ENCODE measurements around the gene RHBDF2. TPM values are rescaled to one million over a fixed set of nuclear protein-coding genes. Genes with fewer than 3 reads are reported as not detected.

Gene RHBDF2
- polyA plus RNA-seq, 3 donors, result 14.1 to 20.8 (median 19.8) TPM

DNA sequence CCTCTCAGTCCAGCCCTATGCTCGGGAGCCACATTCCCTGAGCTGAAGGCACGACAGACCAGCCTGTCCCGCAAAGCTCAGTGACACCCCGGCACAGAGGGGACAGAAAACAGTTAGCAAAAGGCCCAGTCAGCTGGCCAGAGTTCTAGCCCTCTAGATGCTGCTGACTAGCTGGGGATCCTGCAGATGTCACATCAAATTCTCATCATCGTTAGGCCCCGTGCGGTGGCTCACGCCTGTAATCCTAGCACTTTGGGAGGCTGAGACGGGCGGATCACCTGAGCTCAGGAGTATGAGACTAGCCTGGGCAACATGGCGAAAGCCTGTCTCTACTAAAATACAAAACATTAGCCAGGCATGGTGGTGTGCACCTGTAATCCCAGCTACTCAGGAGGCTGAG lies 65.5 kb downstream of the RHBDF2 start:
- WGBS, 3 donors, result 96 to 97% (median 96%) methylated on average over 11 of the region's 11 CpGs
- no peak overlapping the region for H3K27ac ChIP-seq (ENCODE audit: low read depth, low read length)

DNA sequence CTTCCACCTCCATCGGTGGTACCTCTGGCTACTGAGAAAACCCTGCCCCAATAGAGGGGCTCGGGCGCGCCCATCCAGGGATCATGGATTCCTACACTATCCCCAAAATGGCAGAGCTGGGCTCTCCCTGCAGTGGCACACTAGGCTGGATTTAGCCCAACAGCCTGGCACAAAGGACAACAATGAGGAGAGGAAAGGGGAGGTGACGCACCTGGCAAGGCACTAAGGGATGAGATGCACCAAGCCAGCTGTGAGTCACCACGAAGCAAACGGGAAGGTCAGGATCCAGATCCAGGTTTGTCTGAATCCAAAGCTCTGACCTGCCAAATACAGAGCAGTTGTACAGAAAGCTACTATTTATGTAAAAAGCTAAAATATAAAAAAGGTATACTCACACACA lies 66.4 kb downstream of the RHBDF2 start:
- WGBS, 3 donors, result 77 to 89% (median 88%) methylated on average over 7 of the region's 7 CpGs
- no peak overlapping the region for H3K27ac ChIP-seq (ENCODE audit: low read depth, low read length)

DNA sequence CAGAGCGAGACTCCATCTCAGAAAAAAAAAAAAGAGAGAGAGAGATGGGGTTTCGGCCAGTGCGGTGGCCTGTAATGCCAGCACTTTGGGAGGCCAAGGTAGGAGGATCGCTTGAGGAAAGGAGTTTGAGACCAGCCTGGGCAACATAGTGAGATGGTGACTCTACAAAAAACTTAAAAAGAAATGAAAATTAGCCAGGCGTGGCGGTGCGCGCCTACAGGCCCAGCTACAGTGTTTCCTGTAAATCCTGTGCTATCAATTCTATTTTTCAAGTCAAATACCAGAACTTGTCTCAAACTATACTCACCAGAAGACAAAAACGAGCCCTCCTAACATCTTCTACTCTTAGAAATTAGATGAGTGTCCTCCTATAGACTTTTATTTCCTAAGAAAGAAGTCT lies 67.5 kb downstream of the RHBDF2 start:
- no peak overlapping the region for H3K27ac ChIP-seq (ENCODE audit: low read depth, low read length)
- 94 to 97% (median 95%) methylated on average over 9 of the region's 9 CpGs for WGBS, 3 donors

DNA sequence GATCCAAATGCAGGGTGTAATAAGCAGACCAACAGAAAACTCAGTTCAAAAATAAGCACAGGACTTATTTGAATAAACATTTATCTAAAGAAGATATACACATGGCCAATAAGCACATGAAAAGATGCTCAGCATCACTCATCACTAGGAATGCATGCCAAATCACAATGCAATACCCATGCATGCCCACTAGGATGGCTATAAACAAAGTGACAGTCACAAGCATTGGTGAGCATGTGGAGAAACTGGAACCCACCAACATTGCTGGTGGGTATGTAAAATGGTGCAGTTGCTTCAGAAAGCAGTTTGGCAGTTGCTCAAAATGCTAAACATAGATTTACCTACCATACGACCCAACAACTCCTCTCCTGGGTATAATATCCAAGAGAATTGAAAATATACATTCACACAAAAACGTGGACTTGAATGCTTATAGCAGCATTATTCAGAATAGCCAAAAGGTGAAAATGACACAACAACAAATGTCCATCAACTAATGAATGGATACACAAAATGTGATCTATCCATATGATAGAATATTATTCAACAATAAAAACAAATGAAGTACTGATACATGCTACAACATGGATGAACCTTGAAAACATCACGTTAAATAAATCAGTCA lies 68.4 kb downstream of the RHBDF2 start:
- WGBS, 3 donors, result 79 to 83% (median 82%) methylated on average over 3 of the region's 3 CpGs
- no peak overlapping the region for H3K27ac ChIP-seq (ENCODE audit: low read depth, low read length)

DNA sequence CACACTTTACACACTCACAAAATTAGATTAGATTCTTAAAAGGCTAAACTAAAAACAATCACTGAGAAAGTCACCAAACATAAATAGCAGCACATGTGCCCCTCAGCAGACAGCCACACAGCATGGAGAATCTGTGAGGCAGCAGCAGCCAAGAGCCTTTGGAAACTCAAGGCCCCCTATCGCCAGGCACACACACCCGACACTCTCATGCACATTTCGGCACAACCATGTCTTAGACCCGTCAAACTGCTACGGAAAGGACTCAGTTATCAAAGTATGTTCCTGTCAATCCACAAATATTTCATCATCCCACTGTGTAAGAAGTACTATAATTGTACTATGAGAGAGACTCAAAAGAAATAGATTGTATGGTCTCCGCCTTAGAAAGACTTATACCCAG lies 69.2 kb downstream of the RHBDF2 start:
- H3K27ac ChIP-seq (ENCODE audit: low read depth, low read length), result no peak overlapping the region
- WGBS, 3 donors, result 75 to 96% (median 88%) methylated on average over 6 of the region's 6 CpGs

DNA sequence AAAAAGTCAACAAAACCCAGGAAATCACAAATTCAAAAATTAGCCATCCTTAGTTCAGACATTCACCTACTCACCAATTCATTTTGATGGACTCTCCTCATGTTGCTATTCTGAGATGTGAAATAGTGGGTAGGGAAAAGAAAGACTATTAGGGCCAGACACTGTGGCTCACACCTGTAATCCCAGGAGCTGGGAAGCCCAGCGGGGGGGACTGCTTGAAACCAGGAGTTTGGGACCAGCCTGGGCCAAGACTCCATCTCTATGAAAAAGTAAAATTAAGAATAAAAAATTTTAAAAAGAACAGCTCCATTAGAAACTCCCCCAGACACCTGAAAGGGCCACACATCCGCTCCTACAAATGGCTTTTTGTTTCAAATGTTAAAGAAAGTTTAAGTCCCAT lies 69.7 kb downstream of the RHBDF2 start:
- WGBS, 3 donors, result 89 to 95% (median 91%) methylated on average over 2 of the region's 2 CpGs
- H3K27ac ChIP-seq (ENCODE audit: low read depth, low read length), result no peak overlapping the region

DNA sequence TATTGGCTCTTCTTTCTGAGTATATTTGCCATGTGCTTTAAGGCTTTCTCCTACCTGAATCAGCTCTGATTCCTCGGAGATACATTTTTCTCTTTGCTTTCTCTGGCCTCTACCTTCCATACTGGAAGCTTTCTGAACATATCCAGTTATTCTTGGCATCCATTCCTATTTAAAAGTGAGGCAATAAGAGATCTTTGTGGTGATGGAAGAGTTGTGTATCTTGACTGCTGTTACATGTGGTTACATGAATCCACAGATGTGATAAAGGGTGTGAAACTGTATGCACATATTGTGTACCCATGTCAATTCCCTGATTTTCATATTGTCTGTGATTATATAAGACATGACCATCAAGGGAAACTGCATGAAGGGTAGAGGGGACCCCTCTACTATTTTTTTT lies 72.7 kb downstream of the RHBDF2 start:
- WGBS, 3 donors, result 100% methylated on average over 1 of the region's 1 CpG

DNA sequence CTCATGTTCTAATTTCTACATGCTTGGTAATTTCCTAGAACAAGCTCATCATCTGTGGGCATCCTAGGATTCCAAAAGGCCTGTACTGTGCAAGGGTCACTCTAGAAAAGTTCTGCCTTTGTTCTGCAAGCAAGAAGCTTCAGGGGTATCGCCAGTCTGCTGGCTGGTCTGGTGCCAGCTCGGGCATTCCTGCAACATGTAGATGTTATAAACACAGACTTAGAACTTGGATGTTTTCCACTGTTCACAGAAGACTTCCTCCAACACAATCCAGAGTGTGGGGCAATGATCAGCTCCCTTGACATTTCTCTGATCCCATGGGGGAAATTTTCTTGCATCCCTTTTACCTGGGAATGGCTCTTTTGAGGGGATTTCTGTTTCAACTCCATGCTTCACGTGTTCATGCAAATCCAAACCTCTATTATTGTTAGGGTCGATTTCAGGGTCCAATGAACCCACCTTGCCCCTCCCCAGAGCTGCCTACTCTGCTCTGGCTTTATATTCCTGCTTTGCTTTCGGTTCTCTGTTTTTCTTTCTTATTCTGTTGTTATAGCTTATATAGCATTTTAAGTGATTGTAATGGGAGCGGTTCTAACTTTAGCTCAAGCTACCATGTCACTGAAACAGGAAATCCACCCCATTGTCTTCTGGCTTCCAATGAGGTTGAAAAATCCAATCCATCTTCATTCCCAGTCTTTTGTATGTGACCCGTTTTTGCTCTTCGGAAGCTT lies 73.6 kb downstream of the RHBDF2 start:
- no peak overlapping the region for H3K27ac ChIP-seq (ENCODE audit: low read depth, low read length)
- WGBS, 3 donors, result 65 to 79% (median 70%) methylated on average over 8 of the region's 8 CpGs

More for the DNA sequence above, 72.7 kb downstream of the RHBDF2 start:
- H3K27ac ChIP-seq (ENCODE audit: low read depth, low read length), result no peak overlapping the region

DNA sequence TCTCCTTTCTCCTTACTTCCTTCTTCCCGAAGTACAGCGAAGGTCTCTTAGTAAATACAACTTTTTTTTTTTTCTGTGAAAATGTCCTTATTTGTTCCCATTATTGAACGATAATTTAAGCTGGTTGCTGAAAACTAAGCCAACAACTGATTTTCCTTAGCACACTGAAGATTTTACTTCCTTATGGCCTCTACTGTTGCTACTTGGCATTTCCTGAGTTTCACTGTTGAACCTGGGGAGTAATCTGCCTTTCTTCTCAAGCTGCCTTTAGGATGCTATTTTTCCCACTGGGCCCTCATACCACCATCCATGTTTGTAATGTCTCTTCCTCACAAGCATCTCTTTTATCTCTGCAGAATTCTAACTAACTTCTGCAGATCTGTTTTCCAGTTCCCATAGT lies 74.4 kb downstream of the RHBDF2 start:
- 79 to 99% (median 82%) methylated on average over 3 of the region's 3 CpGs for WGBS, 3 donors
- H3K27ac ChIP-seq (ENCODE audit: low read depth, low read length), result no peak overlapping the region

DNA sequence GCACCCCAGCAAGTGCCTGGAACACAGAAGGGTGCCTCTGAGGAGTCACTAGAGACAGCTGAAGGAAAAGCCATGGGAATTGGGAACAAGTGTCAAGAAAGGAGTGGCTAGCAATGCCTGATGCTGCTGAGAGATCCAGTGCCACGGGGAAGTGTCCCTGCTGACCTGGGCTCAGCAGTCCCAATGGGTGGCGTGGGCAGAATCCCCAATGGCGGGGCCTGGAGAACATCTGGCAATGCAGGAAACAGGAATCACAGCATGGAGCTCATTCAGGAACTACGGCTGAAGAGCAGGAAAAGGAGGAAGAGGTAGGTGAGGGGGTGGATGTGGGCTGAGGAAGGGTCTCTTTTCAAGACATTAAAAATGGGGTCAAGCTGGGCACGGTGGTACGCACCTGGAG lies 78.4 kb downstream of the RHBDF2 start:
- H3K27ac ChIP-seq (ENCODE audit: low read depth, low read length), result no peak overlapping the region
- 80 to 88% (median 81%) methylated on average over 6 of the region's 6 CpGs for WGBS, 3 donors

DNA sequence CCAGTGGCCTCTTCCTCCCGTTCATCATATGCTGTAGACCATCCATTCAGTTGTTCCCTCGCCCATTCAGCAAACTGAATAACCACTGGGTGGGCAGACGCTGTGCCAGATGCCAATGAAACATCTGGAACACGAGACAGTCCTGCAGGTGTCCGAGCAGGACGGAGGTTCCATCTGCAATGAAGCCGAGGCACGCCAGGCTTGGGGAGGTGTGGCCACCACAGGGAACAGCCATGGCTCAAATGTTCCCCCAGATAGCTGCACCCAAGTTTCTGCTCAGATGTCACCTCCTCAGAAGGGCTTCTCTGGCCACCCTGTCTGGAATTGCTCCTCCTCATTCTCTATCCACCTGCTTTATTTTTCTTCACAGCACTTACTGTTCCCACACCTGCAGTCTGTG lies 78.8 kb downstream of the RHBDF2 start:
- H3K27ac ChIP-seq (ENCODE audit: low read depth, low read length), result no peak overlapping the region
- 95 to 97% (median 96%) methylated on average over 8 of the region's 8 CpGs for WGBS, 3 donors

DNA sequence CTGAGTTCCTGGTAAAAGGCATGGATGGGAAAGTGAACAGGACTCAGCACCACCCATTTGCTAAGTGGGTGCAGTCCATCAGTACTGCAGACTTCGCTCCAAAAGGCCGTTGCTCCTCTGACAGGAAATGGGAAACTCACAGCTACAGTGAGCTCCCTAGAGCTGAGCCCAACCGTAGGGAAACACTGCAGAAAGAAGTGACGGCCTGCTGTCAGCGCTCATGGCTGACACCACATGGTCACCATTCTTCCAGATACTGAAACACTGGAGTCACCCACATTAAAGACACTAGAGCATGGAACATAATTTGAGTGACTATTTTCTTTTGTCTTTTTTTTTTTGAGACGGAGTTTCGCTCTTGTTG lies 80.2 kb downstream of the RHBDF2 start:
- no peak overlapping the region for H3K27ac ChIP-seq (ENCODE audit: low read depth, low read length)
- 55 to 69% (median 60%) methylated on average over 7 of the region's 7 CpGs for WGBS, 3 donors

Other genes starting within 250 kb of the RHBDF2 start
- gene UBALD2, start 236.1 kb downstream of the RHBDF2 start, polyA plus RNA-seq, result 10 to 100 TPM; 14.4 to 43.7 (median 40.1) TPM
- 1 to 10 TPM; 1.3 to 2.2 (median 2.2) TPM for gene QRICH2, start 193.1 kb downstream of the RHBDF2 start, polyA plus RNA-seq
- gene PRPSAP1, start 147.5 kb downstream of the RHBDF2 start, polyA plus RNA-seq, result 10 to 100 TPM; 25.6 to 40.7 (median 30.6) TPM
- 10 to 100 TPM in 2 of 3 donors, 1 to 10 TPM in 1; 8.4 to 33.0 (median 15.5) TPM for gene SPHK1, start 116.8 kb downstream of the RHBDF2 start, polyA plus RNA-seq
- 10 to 100 TPM in 2 of 3 donors, 1 to 10 TPM in 1; 6.2 to 10.1 (median 10.0) TPM for gene UBE2O, start 48.3 kb downstream of the RHBDF2 start, polyA plus RNA-seq
- under 1 TPM in 1 of 3 donors, not detected in 2; 0.08 TPM for gene AANAT, start 33.8 kb downstream of the RHBDF2 start, polyA plus RNA-seq
- 10 to 100 TPM in 2 of 3 donors, 1 to 10 TPM in 1; 8.4 to 77.6 (median 54.4) TPM for gene CYGB, start 36.3 kb upstream of the RHBDF2 start, polyA plus RNA-seq
- gene PRCD, start 38.6 kb upstream of the RHBDF2 start, polyA plus RNA-seq, result 10 to 100 TPM in 1 of 3 donors, 1 to 10 TPM in 2; 1.6 to 14.4 (median 4.7) TPM
- 1 to 10 TPM; 2.0 to 6.4 (median 4.2) TPM for gene ST6GALNAC2, start 84.4 kb upstream of the RHBDF2 start, polyA plus RNA-seq
- 1 to 10 TPM in 2 of 3 donors, under 1 TPM in 1; 0.41 to 7.0 (median 2.2) TPM for gene ST6GALNAC1, start 142.3 kb upstream of the RHBDF2 start, polyA plus RNA-seq
- gene MXRA7, start 209.5 kb upstream of the RHBDF2 start, polyA plus RNA-seq, result 100 to 1,000 TPM in 2 of 3 donors, 10 to 100 TPM in 1; 47.6 to 192 (median 176) TPM
- gene JMJD6, start 225.2 kb upstream of the RHBDF2 start, polyA plus RNA-seq, result 10 to 100 TPM; 19.3 to 51.5 (median 32.4) TPM
- gene METTL23, start 225.4 kb upstream of the RHBDF2 start, polyA plus RNA-seq, result 10 to 100 TPM; 30.2 to 33.4 (median 30.9) TPM
- gene SRSF2, start 235.9 kb upstream of the RHBDF2 start, polyA plus RNA-seq, result 100 to 1,000 TPM in 2 of 3 donors, 10 to 100 TPM in 1; 60.6 to 298 (median 109) TPM
- gene MFSD11, start 236.7 kb upstream of the RHBDF2 start, polyA plus RNA-seq, result 10 to 100 TPM in 2 of 3 donors, 1 to 10 TPM in 1; 8.5 to 15.4 (median 15.0) TPM